ENCODE measurements around the gene ZSWIM6. TPM values are rescaled to one million over a fixed set of nuclear protein-coding genes. Genes with fewer than 3 reads are reported as not detected.

The ZSWIM6 gene
- total and polyA plus RNA-seq, 2 experiments from 2014 or later: 9.0 to 12.7 TPM

GRCh38 chr5:61519728-61520277 is 187.7 kb downstream of the ZSWIM6 start:
- no peaks in the 10 kb centered on the region for H3K27me3 ChIP-seq
- H3K36me3 ChIP-seq (replicated peaks; ENCODE audit: insufficient read depth, low read depth): peaks cover 3% of the 10 kb centered on the region
- no peaks in the 10 kb centered on the region for H3K4me1 ChIP-seq (ENCODE audit: insufficient read depth)
- no peaks in the 10 kb centered on the region for H4K20me1 ChIP-seq (ENCODE audit: insufficient read depth, poor library complexity, severe bottlenecking)
- WGBS (ENCODE audit: low lambda C conversion rate, missing lambda C conversion rate): 82% methylated on average over 7 of the region's 7 CpGs
- H3K27ac ChIP-seq: no peak overlapping the region
- peaks cover 23% of the 10 kb centered on the region for H3K79me2 ChIP-seq
- TF ChIP-seq EZH2 (IDR thresholded peaks at IDR 0.05; ENCODE audit: borderline replicate concordance): no peak
- no peak for TF ChIP-seq CTCF (IDR thresholded peaks at IDR 0.05; ENCODE audit: poor library complexity)
- TF ChIP-seq EZH2phosphoT487 (IDR thresholded peaks at IDR 0.05; ENCODE audit: low read depth, severe bottlenecking, unreplicated experiment): no peak
- no peak for DNase-seq (ENCODE audit: low spot score)
- H3K9me3 ChIP-seq (ENCODE audit: low read depth): peaks cover 3% of the 10 kb centered on the region
- H2AFZ ChIP-seq: no peak overlapping the region
- no peak overlapping the region for H3K4me3 ChIP-seq
- H3K4me2 ChIP-seq: no peak overlapping the region
- H3K9me2 ChIP-seq (replicated peaks; ENCODE audit: insufficient read depth): no peaks in the 10 kb centered on the region

DNA sequence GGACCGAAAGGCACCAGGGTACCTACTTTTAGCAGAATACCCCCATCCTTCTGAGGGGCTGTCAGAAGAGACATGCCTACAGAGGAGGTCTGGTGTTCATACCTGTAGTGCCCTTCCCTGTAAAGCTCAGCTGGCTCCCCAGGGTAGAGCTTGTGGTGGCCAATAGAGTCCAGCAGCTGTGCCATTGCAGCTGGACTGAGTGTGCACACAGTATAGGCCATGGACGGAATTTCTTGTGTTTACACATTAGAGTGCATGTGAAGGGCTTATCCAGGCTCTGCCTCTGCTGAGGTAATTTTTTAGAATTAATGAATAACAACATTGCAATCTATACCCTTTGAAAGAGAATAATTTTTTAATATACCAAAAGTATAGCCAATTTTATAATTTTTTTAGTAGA is 191.0 kb downstream of the ZSWIM6 start:
- Histone ChIP-seq H3K9me2 (replicated peaks; ENCODE audit: insufficient read depth) (no peaks in the 10 kb centered on the region), H3K27ac (no peak overlapping the region), H3K4me1 (ENCODE audit: insufficient read depth) (no peaks in the 10 kb centered on the region), H3K79me2 (peaks cover 13% of the 10 kb centered on the region), H2AFZ (no peak overlapping the region), H3K36me3 (replicated peaks; ENCODE audit: insufficient read depth, low read depth) (peaks cover 3% of the 10 kb centered on the region), H4K20me1 (ENCODE audit: insufficient read depth, poor library complexity, severe bottlenecking) (no peaks in the 10 kb centered on the region), H3K4me3 (no peak overlapping the region), H3K9me3 (ENCODE audit: low read depth) (no peaks in the 10 kb centered on the region), H3K27me3 (no peaks in the 10 kb centered on the region), H3K4me2 (no peak overlapping the region)
- WGBS (ENCODE audit: low lambda C conversion rate, missing lambda C conversion rate): 89% methylated on average over 2 of the region's 2 CpGs
- no peak for TF ChIP-seq EZH2 (IDR thresholded peaks at IDR 0.05; ENCODE audit: borderline replicate concordance)
- TF ChIP-seq CTCF (IDR thresholded peaks at IDR 0.05; ENCODE audit: poor library complexity): no peak
- TF ChIP-seq EZH2phosphoT487 (IDR thresholded peaks at IDR 0.05; ENCODE audit: low read depth, severe bottlenecking, unreplicated experiment): no peak
- DNase-seq (ENCODE audit: low spot score): no peak

DNA sequence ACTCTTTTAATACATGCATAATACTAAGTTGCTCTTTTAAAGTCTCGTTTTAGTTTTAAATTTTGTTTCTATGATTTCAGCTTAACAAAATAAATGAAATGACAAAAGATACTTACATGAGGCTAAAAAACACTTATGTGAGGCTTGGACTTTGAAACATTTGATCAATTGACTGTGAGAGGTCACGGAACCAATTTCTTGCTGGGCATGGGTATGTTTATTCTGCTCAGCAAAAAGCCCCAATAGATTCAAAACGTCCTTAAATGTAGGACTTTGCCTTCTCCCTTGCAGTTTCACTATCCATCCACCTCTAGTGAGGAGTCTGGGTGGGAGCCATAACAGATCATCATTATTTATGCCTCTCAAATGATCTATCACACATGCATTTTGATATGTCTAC is 191.9 kb downstream of the ZSWIM6 start:
- Histone ChIP-seq H3K4me3 (no peak overlapping the region), H3K4me2 (no peak overlapping the region), H3K27ac (no peak overlapping the region), H3K4me1 (ENCODE audit: insufficient read depth) (no peaks in the 10 kb centered on the region), H3K27me3 (no peaks in the 10 kb centered on the region), H3K36me3 (replicated peaks; ENCODE audit: insufficient read depth, low read depth) (peaks cover 3% of the 10 kb centered on the region), H2AFZ (no peak overlapping the region), H3K9me2 (replicated peaks; ENCODE audit: insufficient read depth) (no peaks in the 10 kb centered on the region), H3K79me2 (peaks cover 12% of the 10 kb centered on the region), H3K9me3 (ENCODE audit: low read depth) (no peaks in the 10 kb centered on the region), H4K20me1 (ENCODE audit: insufficient read depth, poor library complexity, severe bottlenecking) (no peaks in the 10 kb centered on the region)
- TF ChIP-seq CTCF (IDR thresholded peaks at IDR 0.05; ENCODE audit: poor library complexity) (no peak), EZH2phosphoT487 (IDR thresholded peaks at IDR 0.05; ENCODE audit: low read depth, severe bottlenecking, unreplicated experiment) (no peak), EZH2 (IDR thresholded peaks at IDR 0.05; ENCODE audit: borderline replicate concordance) (no peak)
- WGBS (ENCODE audit: low lambda C conversion rate, missing lambda C conversion rate): 73% methylated on average over 3 of the region's 3 CpGs
- DNase-seq (ENCODE audit: low spot score): no peak
